IPS-18a (cell line): ENCODE results near the gene CD164L2.

Experiments
- H3K27ac ChIP-seq: one replicate; pipeline ENCODE4 v1.5.1; 2013; ENCODE audit warnings: low read length
- H3K27me3 ChIP-seq: one replicate; pipeline ENCODE4 v1.6.1; 2013; ENCODE audit warnings: mild to moderate bottlenecking, low read length; ENCODE audit not compliant: control insufficient read depth, insufficient read depth
- H3K36me3 ChIP-seq: one replicate; pipeline ENCODE4 v1.6.1; 2013; ENCODE audit warnings: low read depth, low read length; ENCODE audit not compliant: control insufficient read depth
- H3K4me1 ChIP-seq: one replicate; pipeline ENCODE4 v1.6.1; 2013; ENCODE audit warnings: low read depth, low read length; ENCODE audit not compliant: control insufficient read depth
- H3K4me3 ChIP-seq: one replicate; pipeline ENCODE4 v1.5.1; 2013; ENCODE audit warnings: low read length
- H3K9ac ChIP-seq: one replicate; pipeline ENCODE4 v1.6.1; 2013; ENCODE audit warnings: mild to moderate bottlenecking, low read length, moderate library complexity
- H3K9me3 ChIP-seq: one replicate; pipeline ENCODE4 v1.6.1; 2013; ENCODE audit warnings: low read depth, low read length; ENCODE audit not compliant: control insufficient read depth

CD164L2 gene

GRCh38 chr1:27346357-27346756 is 36.8 kb downstream of the CD164L2 start:
- no peak overlapping the region for H3K9ac ChIP-seq
- H3K27me3 ChIP-seq, result peaks cover 12% of the 10 kb centered on the region
- H3K27ac ChIP-seq, result no peak overlapping the region
- H3K36me3 ChIP-seq, result no peaks in the 10 kb centered on the region
- peaks cover 7% of the 10 kb centered on the region for H3K4me1 ChIP-seq
- H3K4me3 ChIP-seq, result no peak overlapping the region
- no peaks in the 10 kb centered on the region for H3K9me3 ChIP-seq

- peaks cover 10% of the 10 kb centered on the region for H3K4me1 ChIP-seq
- no peaks in the 10 kb centered on the region for H3K9me3 ChIP-seq
- no peak overlapping the region for H3K4me3 ChIP-seq
- H3K9ac ChIP-seq, result no peak overlapping the region
- H3K36me3 ChIP-seq, result no peaks in the 10 kb centered on the region
- H3K27ac ChIP-seq, result no peak overlapping the region
- peaks cover 5% of the 10 kb centered on the region for H3K27me3 ChIP-seq
Measured at GRCh38 chr1:27345272-27345671, 37.9 kb downstream of the CD164L2 start.

GRCh38 chr1:27343639-27344025 is 39.5 kb downstream of the CD164L2 start:
- H3K36me3 ChIP-seq, result no peaks in the 10 kb centered on the region
- peaks cover 14% of the 10 kb centered on the region for H3K4me1 ChIP-seq
- no peaks in the 10 kb centered on the region for H3K9me3 ChIP-seq
- H3K9ac ChIP-seq, result no peak overlapping the region
- H3K27ac ChIP-seq, result no peak overlapping the region
- H3K27me3 ChIP-seq, result no peaks in the 10 kb centered on the region
- H3K4me3 ChIP-seq, result no peak overlapping the region

- Histone ChIP-seq H3K9me3 (no peaks in the 10 kb centered on the region), H3K4me1 (peaks cover 15% of the 10 kb centered on the region), H3K27me3 (no peaks in the 10 kb centered on the region), H3K27ac (no peak overlapping the region), H3K9ac (no peak overlapping the region), H3K4me3 (no peak overlapping the region), H3K36me3 (no peaks in the 10 kb centered on the region)
Measured at GRCh38 chr1:27342778-27343638, 40.1 kb downstream of the CD164L2 start.

- Histone ChIP-seq H3K9ac (peak overlapping the region; percentile 5), H3K36me3 (no peaks in the 10 kb centered on the region), H3K4me1 (peaks cover 15% of the 10 kb centered on the region), H3K9me3 (no peaks in the 10 kb centered on the region), H3K4me3 (peak overlapping the region; percentile 42), H3K27ac (no peak overlapping the region), H3K27me3 (no peaks in the 10 kb centered on the region)
Measured at GRCh38 chr1:27342391-27342777, 40.7 kb downstream of the CD164L2 start.

- no peaks in the 10 kb centered on the region for H3K36me3 ChIP-seq
- H3K9me3 ChIP-seq, result no peaks in the 10 kb centered on the region
- peak within 1 kb of the TSS; percentile 5 for H3K9ac ChIP-seq
- H3K4me3 ChIP-seq, result peak within 1 kb of the TSS; percentile 42
- no peaks in the 10 kb centered on the region for H3K27me3 ChIP-seq
- peaks cover 15% of the 10 kb centered on the region for H3K4me1 ChIP-seq
- H3K27ac ChIP-seq, result no peak within 1 kb of the TSS
Measured at GRCh38 chr1:27341525-27342252, 41.4 kb downstream of the CD164L2 start, which contains the start of gene SYTL1. Gene SYTL1 (plus strand): TSS chr1:27342022. CDS start chr1:27345335, 3,313 bp downstream.

- H3K4me3 ChIP-seq, result no peak overlapping the region
- no peaks in the 10 kb centered on the region for H3K9me3 ChIP-seq
- H3K27ac ChIP-seq, result no peak overlapping the region
- H3K9ac ChIP-seq, result no peak overlapping the region
- no peaks in the 10 kb centered on the region for H3K27me3 ChIP-seq
- H3K36me3 ChIP-seq, result peaks cover 13% of the 10 kb centered on the region
- peaks cover 15% of the 10 kb centered on the region for H3K4me1 ChIP-seq
Measured at GRCh38 chr1:27339213-27339612, 43.9 kb downstream of the CD164L2 start.

GRCh38 chr1:27338751-27339150 is 44.4 kb downstream of the CD164L2 start:
- peaks cover 17% of the 10 kb centered on the region for H3K36me3 ChIP-seq
- no peak overlapping the region for H3K9ac ChIP-seq
- H3K27me3 ChIP-seq, result no peaks in the 10 kb centered on the region
- no peak overlapping the region for H3K4me3 ChIP-seq
- H3K9me3 ChIP-seq, result no peaks in the 10 kb centered on the region
- peaks cover 15% of the 10 kb centered on the region for H3K4me1 ChIP-seq
- H3K27ac ChIP-seq, result no peak overlapping the region

- Histone ChIP-seq H3K4me1 (peaks cover 9% of the 10 kb centered on the region), H3K9me3 (no peaks in the 10 kb centered on the region), H3K9ac (no peak overlapping the region), H3K27me3 (no peaks in the 10 kb centered on the region), H3K4me3 (no peak overlapping the region), H3K27ac (no peak overlapping the region), H3K36me3 (peaks cover 29% of the 10 kb centered on the region)
Measured at GRCh38 chr1:27336756-27337155, 46.4 kb downstream of the CD164L2 start.

- H3K9ac ChIP-seq, result no peak overlapping the region
- H3K27ac ChIP-seq, result no peak overlapping the region
- H3K27me3 ChIP-seq, result no peaks in the 10 kb centered on the region
- no peak overlapping the region for H3K4me3 ChIP-seq
- peaks cover 5% of the 10 kb centered on the region for H3K4me1 ChIP-seq
- no peaks in the 10 kb centered on the region for H3K9me3 ChIP-seq
- peaks cover 29% of the 10 kb centered on the region for H3K36me3 ChIP-seq
Measured at GRCh38 chr1:27335506-27336422, 47.4 kb downstream of the CD164L2 start.

GRCh38 chr1:27333717-27334279 is 49.3 kb downstream of the CD164L2 start:
- no peak overlapping the region for H3K4me3 ChIP-seq
- peaks cover 29% of the 10 kb centered on the region for H3K36me3 ChIP-seq
- H3K4me1 ChIP-seq, result peaks cover 2% of the 10 kb centered on the region
- no peaks in the 10 kb centered on the region for H3K27me3 ChIP-seq
- H3K9me3 ChIP-seq, result no peaks in the 10 kb centered on the region
- H3K27ac ChIP-seq, result no peak overlapping the region
- no peak overlapping the region for H3K9ac ChIP-seq
